DMS153 (cell line): Measurements from ENCODE around the gene NUDT8.
A peak's percentile ranks its signal among the peaks of the same experiment; 100 is the strongest.
"Not testable (repeated sequence)": the region's sequence is repeated elsewhere in the genome, so short reads cannot be mapped to it uniquely, and the experiment has no call there.

Source experiments
- DNase-seq: peaks from one replicate; lab custom pipeline; 2025; lab: John Stamatoyannopoulos, UW

The NUDT8 gene

GRCh38 chr11:67641338-67642172, 11.8 kb upstream of the NUDT8 start:
- DNase-seq = no peak

GRCh38 chr11:67640758-67641337, 11.1 kb upstream of the NUDT8 start:
- no peak for DNase-seq

DNA sequence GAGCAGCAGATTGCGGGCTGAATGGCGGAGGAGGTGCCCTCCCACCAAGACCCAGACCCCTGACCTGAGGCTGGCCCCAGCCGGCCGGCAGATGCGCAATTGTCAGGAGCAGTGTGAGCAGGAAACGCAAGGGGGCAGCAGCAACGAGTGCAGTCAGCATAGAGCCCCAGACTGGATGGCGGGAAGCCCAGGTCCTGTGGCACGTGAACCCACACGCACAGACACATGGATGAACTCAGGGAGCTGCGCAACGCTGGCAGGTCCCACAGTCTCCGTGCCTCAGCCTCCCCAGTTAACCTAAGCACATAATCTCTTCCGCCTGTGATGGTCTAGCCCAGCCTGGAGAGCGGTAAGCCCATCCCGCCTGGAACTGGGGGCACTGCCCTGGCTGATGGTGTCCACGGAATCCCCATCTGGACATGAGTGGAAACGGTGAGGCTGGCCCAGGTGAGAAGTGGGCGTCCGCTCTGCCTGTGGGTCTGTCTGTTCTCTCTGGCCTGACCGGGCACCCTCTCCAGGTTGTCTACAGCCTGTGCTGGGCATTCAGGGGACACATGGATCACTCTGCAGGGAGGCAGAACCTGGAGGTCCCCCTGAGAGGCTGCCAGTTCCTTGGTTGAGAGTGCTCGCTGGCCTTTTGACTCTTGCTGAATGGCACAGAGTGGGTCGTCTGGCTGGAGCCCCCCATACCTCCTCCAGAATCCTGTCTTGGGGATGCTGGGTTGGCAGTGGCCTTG, 10.5 kb upstream of the NUDT8 start:
- peak; percentile 32 for DNase-seq

DNA sequence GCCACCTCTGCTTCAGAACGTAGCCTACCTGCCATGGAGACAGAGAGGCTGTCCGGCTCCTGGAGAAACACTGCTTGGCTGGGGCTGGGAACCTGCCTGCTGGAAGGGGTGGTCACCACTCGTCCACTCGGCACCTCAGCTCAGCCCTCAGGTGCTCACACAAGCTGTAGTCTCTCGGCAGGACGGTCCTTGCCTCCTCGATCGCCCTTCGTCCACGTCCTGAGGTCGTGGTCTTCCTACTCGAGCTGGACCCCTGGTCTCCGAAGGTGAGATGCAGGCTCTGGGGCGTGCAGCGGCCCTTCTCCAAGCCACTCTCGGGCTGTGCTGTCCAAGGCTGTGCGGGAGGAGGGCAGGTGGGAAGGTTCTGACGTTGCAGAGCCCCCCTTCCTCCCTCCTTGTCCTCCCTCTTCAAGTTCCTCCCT, 9.7 kb upstream of the NUDT8 start, which contains the start of gene TBX10:
Gene TBX10, minus strand, starts transcription at position 326 of the 422 bp plus-strand sequence. Its CDS starts 291 bp downstream, at position 35.
- no peak for DNase-seq

GRCh38 chr11:67638535-67639437, 9.0 kb upstream of the NUDT8 start:
- DNase-seq = no peak

GRCh38 chr11:67637441-67637840, 7.7 kb upstream of the NUDT8 start:
- not testable (repeated sequence) for DNase-seq

DNA sequence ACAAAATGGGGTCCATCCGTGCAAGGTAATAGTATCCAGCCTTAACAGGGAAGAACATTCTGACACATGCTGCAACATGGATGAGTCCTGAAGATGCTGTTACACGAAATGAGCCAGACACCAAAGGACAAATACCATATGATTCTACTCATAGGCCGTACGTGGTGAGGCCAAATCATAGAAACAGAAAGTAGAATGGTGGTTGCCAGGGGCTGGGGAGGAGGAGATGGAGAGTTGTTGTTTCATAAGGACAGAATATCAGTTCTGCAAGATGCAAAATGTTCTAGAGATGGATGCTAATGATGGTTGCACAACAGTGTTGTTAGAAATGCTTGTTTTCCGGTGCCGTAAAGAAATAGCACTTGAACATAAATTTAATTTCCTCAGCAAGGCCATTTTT, 7.2 kb upstream of the NUDT8 start:
- DNase-seq = no peak

DNA sequence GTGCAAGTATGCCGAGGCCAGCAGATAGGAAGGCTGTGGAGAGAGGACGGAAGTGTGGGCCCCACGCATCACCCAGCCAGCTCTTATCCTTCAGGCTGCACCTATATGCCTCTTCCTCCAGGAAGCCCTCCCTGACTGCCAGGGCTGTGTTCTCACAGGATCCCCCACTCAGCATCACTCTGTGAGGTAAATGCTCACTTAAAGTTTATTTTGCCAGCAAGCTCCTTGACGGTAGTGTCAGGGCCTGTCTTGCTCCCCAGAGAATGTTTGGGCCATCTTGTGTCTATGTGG, 5.4 kb upstream of the NUDT8 start:
- no peak for DNase-seq

- no peak for DNase-seq
These were observed 4.9 kb upstream of the NUDT8 start for GRCh38 chr11:67634366-67635230.

DNA sequence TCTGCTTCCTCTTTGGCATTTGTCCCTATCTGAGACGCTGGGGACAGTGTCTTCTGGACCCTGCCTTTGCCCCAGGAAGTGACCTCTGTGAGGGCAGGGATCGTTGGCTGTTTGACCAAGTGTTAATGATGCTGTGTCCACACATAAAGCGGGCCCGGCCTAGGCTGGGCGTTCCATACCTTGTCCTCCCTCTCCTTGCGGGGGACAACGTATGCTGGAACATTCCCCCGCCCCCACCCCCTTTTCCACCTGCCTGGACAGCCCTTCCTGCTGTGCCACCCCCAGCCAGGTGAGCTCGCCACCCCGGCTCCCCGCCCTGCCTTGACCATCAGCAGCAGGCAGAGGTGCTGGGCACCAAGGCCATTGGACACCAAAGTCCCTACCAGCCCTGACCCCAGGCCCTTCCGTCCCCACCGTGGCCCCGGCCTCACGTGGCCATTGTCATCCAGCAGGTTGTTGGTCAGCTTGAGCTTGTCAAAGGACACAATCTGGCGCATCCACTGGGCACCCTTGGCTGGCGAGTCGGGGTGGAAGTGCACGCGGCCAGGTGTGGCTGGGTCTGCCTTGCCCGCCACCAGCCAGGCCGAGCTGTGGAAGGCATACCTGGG, 4.1 kb upstream of the NUDT8 start:
- DNase-seq = no peak

DNA sequence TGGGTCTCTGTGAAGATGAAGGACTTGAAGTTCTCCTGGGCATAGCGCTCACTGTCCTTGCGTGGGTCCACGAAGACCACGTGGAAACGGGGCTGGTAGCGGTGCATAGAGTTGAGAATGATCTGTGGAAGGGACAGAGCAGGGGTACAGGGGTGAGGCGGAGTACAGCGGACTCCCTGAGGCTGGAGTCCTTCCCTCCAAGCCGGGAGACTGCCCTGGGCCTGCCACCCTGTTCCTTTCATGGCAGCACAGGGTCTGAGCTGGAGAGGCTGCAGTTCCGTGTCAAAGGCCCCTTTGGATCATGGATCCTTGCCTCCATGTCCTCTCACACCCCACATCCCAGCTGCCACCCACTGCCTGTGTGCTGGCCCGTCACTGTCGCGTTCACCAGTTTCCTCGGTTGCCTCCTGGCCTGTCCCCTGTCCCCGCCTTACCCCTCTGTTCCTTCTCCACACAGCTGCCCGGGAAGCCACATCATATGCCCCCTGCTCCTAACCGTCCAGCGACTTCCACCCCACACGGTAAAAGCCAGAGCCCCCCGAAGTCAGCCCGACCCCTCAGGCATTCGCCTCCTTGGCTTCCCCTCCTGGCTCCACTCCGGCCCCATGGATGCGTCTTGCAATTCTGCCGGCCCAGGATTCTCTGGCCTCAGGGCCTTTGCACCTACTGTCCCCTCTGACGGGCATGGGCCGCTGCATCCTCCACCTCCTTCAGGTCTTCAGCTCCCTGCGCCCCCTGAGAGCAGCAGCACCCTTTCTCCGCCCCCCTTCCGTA, 3.4 kb upstream of the NUDT8 start:
- no peak for DNase-seq

GRCh38 chr11:67632175-67632981, 2.6 kb upstream of the NUDT8 start:
- no peak for DNase-seq

- DNase-seq = no peak
These were observed 2.1 kb upstream of the NUDT8 start for GRCh38 chr11:67631853-67632174.

- DNase-seq = no peak
These were observed 1.7 kb upstream of the NUDT8 start for GRCh38 chr11:67631411-67631810.

- no peak for DNase-seq
These were observed 1.2 kb upstream of the NUDT8 start for GRCh38 chr11:67630943-67631331.

DNA sequence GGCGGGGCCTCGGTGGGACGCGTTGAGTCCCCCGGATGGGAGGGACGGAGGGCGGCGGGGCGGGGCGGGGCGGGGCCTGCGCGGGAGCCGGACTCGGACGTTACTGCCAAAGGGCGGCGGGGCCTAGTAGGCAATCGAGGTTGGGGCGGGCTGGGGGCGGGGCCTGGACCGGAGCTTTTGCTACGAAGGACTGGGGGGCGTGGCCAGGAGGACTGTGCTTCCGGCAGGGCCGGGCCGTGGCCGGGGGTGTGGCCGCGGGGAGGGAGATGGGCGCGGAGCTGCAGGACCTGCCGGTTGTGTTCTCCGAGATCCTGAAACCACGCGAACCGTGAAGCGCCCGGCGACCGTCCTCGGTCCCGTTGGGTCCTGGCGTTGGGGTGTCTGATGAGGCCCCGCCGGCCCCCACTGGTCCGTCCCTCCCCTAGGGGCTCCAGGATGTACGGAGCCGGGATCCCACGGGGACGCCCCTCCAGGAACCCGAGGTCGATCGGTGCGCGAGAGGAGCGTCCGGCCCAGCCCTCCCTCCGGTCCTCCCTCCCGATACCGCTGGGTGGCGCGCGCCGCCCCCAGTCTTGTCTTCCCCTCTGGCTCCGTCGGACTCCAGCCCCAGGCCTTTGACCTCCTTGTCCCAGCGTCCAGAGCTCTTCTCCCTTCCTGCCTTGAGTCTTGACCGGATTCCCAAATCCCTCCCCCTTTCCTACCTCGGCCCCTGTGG, 648 bp upstream of the NUDT8 start:
- DNase-seq = peak; percentile 94

- DNase-seq = no peak
These were observed 889 bp downstream of the NUDT8 start for GRCh38 chr11:67628710-67629385.
